ENCODE results near the gene PRSS50.

PRSS50 gene

GRCh38 chr3:46675843-46676567 is 41.7 kb downstream of the PRSS50 start:
- no peaks in the 10 kb centered on the region for H3K9me3 ChIP-seq (ENCODE audit: control insufficient read depth in 2 of 2, low read length in 2 of 2)
- H3K4me3 ChIP-seq (ENCODE audit: low read length in 2 of 2): no peak overlapping the region
- no peak overlapping the region for H3K27ac ChIP-seq (ENCODE audit: low read depth in 2 of 2, low read length in 2 of 2)
- no peak overlapping the region for H3K9ac ChIP-seq (ENCODE audit: low read depth in 1 of 2, low read length in 2 of 2)
- H3K36me3 ChIP-seq (ENCODE audit: control insufficient read depth in 2 of 2, insufficient read depth in 2 of 2, low read length in 2 of 2): peaks cover 9 to 14% of the 10 kb centered on the region in 2 donors
- peaks cover 0 to 3% of the 10 kb centered on the region in 2 donors for H3K4me1 ChIP-seq (ENCODE audit: control insufficient read depth in 2 of 2, insufficient read depth in 2 of 2, low read length in 2 of 2)
- no peaks in the 10 kb centered on the region for H3K27me3 ChIP-seq (ENCODE audit: control insufficient read depth in 2 of 2, insufficient read depth in 2 of 2, low read length in 2 of 2)

GRCh38 chr3:46675426-46675825 is 42.2 kb downstream of the PRSS50 start:
- H3K27ac ChIP-seq (ENCODE audit: low read depth in 2 of 2, low read length in 2 of 2): no peak overlapping the region
- no peak overlapping the region for H3K9ac ChIP-seq (ENCODE audit: low read depth in 1 of 2, low read length in 2 of 2)
- no peaks in the 10 kb centered on the region for H3K27me3 ChIP-seq (ENCODE audit: control insufficient read depth in 2 of 2, insufficient read depth in 2 of 2, low read length in 2 of 2)
- peaks cover 0 to 3% of the 10 kb centered on the region in 2 donors for H3K4me1 ChIP-seq (ENCODE audit: control insufficient read depth in 2 of 2, insufficient read depth in 2 of 2, low read length in 2 of 2)
- H3K36me3 ChIP-seq (ENCODE audit: control insufficient read depth in 2 of 2, insufficient read depth in 2 of 2, low read length in 2 of 2): peaks cover 11 to 14% of the 10 kb centered on the region in 2 donors
- H3K9me3 ChIP-seq (ENCODE audit: control insufficient read depth in 2 of 2, low read length in 2 of 2): no peaks in the 10 kb centered on the region
- H3K4me3 ChIP-seq (ENCODE audit: low read length in 2 of 2): no peak overlapping the region

GRCh38 chr3:46674031-46674845 is 43.4 kb downstream of the PRSS50 start:
- H3K27me3 ChIP-seq (ENCODE audit: control insufficient read depth in 2 of 2, insufficient read depth in 2 of 2, low read length in 2 of 2): no peaks in the 10 kb centered on the region
- no peaks in the 10 kb centered on the region for H3K9me3 ChIP-seq (ENCODE audit: control insufficient read depth in 2 of 2, low read length in 2 of 2)
- peaks cover 10 to 14% of the 10 kb centered on the region in 2 donors for H3K36me3 ChIP-seq (ENCODE audit: control insufficient read depth in 2 of 2, insufficient read depth in 2 of 2, low read length in 2 of 2)
- H3K4me3 ChIP-seq (ENCODE audit: low read length in 2 of 2): no peak overlapping the region
- H3K4me1 ChIP-seq (ENCODE audit: control insufficient read depth in 2 of 2, insufficient read depth in 2 of 2, low read length in 2 of 2): peaks cover 0 to 3% of the 10 kb centered on the region in 2 donors
- H3K27ac ChIP-seq (ENCODE audit: low read depth in 2 of 2, low read length in 2 of 2): no peak overlapping the region
- H3K9ac ChIP-seq (ENCODE audit: low read depth in 1 of 2, low read length in 2 of 2): no peak overlapping the region

GRCh38 chr3:46673151-46674030 is 44.3 kb downstream of the PRSS50 start:
- H3K27me3 ChIP-seq (ENCODE audit: control insufficient read depth in 2 of 2, insufficient read depth in 2 of 2, low read length in 2 of 2): no peaks in the 10 kb centered on the region
- no peak overlapping the region for H3K27ac ChIP-seq (ENCODE audit: low read depth in 2 of 2, low read length in 2 of 2)
- no peak overlapping the region for H3K9ac ChIP-seq (ENCODE audit: low read depth in 1 of 2, low read length in 2 of 2)
- H3K4me3 ChIP-seq (ENCODE audit: low read length in 2 of 2): no peak overlapping the region
- H3K4me1 ChIP-seq (ENCODE audit: control insufficient read depth in 2 of 2, insufficient read depth in 2 of 2, low read length in 2 of 2): peaks cover 0 to 3% of the 10 kb centered on the region in 2 donors
- peaks cover 10 to 14% of the 10 kb centered on the region in 2 donors for H3K36me3 ChIP-seq (ENCODE audit: control insufficient read depth in 2 of 2, insufficient read depth in 2 of 2, low read length in 2 of 2)
- no peaks in the 10 kb centered on the region for H3K9me3 ChIP-seq (ENCODE audit: control insufficient read depth in 2 of 2, low read length in 2 of 2)

GRCh38 chr3:46672349-46672695 is 45.3 kb downstream of the PRSS50 start:
- Histone ChIP-seq H3K36me3 (ENCODE audit: control insufficient read depth in 2 of 2, insufficient read depth in 2 of 2, low read length in 2 of 2) (peaks cover 8 to 14% of the 10 kb centered on the region in 2 donors), H3K4me1 (ENCODE audit: control insufficient read depth in 2 of 2, insufficient read depth in 2 of 2, low read length in 2 of 2) (peaks cover 0 to 1% of the 10 kb centered on the region in 2 donors), H3K9me3 (ENCODE audit: control insufficient read depth in 2 of 2, low read length in 2 of 2) (no peaks in the 10 kb centered on the region), H3K4me3 (ENCODE audit: low read length in 2 of 2) (no peak overlapping the region), H3K27ac (ENCODE audit: low read depth in 2 of 2, low read length in 2 of 2) (no peak overlapping the region), H3K27me3 (ENCODE audit: control insufficient read depth in 2 of 2, insufficient read depth in 2 of 2, low read length in 2 of 2) (no peaks in the 10 kb centered on the region), H3K9ac (ENCODE audit: low read depth in 1 of 2, low read length in 2 of 2) (no peak overlapping the region)

GRCh38 chr3:46671541-46672348 is 45.9 kb downstream of the PRSS50 start:
- peaks cover 6 to 14% of the 10 kb centered on the region in 2 donors for H3K36me3 ChIP-seq (ENCODE audit: control insufficient read depth in 2 of 2, insufficient read depth in 2 of 2, low read length in 2 of 2)
- no peak overlapping the region for H3K4me3 ChIP-seq (ENCODE audit: low read length in 2 of 2)
- no peak overlapping the region for H3K9ac ChIP-seq (ENCODE audit: low read depth in 1 of 2, low read length in 2 of 2)
- no peak overlapping the region for H3K27ac ChIP-seq (ENCODE audit: low read depth in 2 of 2, low read length in 2 of 2)
- H3K27me3 ChIP-seq (ENCODE audit: control insufficient read depth in 2 of 2, insufficient read depth in 2 of 2, low read length in 2 of 2): no peaks in the 10 kb centered on the region
- H3K4me1 ChIP-seq (ENCODE audit: control insufficient read depth in 2 of 2, insufficient read depth in 2 of 2, low read length in 2 of 2): no peaks in the 10 kb centered on the region
- no peaks in the 10 kb centered on the region for H3K9me3 ChIP-seq (ENCODE audit: control insufficient read depth in 2 of 2, low read length in 2 of 2)

GRCh38 chr3:46670891-46671427 is 46.7 kb downstream of the PRSS50 start:
- Histone ChIP-seq H3K9me3 (ENCODE audit: control insufficient read depth in 2 of 2, low read length in 2 of 2) (no peaks in the 10 kb centered on the region), H3K27ac (ENCODE audit: low read depth in 2 of 2, low read length in 2 of 2) (no peak overlapping the region), H3K36me3 (ENCODE audit: control insufficient read depth in 2 of 2, insufficient read depth in 2 of 2, low read length in 2 of 2) (peaks cover 6 to 14% of the 10 kb centered on the region in 2 donors), H3K4me1 (ENCODE audit: control insufficient read depth in 2 of 2, insufficient read depth in 2 of 2, low read length in 2 of 2) (no peaks in the 10 kb centered on the region), H3K4me3 (ENCODE audit: low read length in 2 of 2) (no peak overlapping the region), H3K9ac (ENCODE audit: low read depth in 1 of 2, low read length in 2 of 2) (no peak overlapping the region), H3K27me3 (ENCODE audit: control insufficient read depth in 2 of 2, insufficient read depth in 2 of 2, low read length in 2 of 2) (no peaks in the 10 kb centered on the region)

- Histone ChIP-seq H3K9ac (ENCODE audit: low read depth in 1 of 2, low read length in 2 of 2) (no peak overlapping the region), H3K27ac (ENCODE audit: low read depth in 2 of 2, low read length in 2 of 2) (no peak overlapping the region), H3K9me3 (ENCODE audit: control insufficient read depth in 2 of 2, low read length in 2 of 2) (no peaks in the 10 kb centered on the region), H3K27me3 (ENCODE audit: control insufficient read depth in 2 of 2, insufficient read depth in 2 of 2, low read length in 2 of 2) (no peaks in the 10 kb centered on the region), H3K4me1 (ENCODE audit: control insufficient read depth in 2 of 2, insufficient read depth in 2 of 2, low read length in 2 of 2) (no peaks in the 10 kb centered on the region), H3K4me3 (ENCODE audit: low read length in 2 of 2) (no peak overlapping the region), H3K36me3 (ENCODE audit: control insufficient read depth in 2 of 2, insufficient read depth in 2 of 2, low read length in 2 of 2) (peaks cover 6 to 14% of the 10 kb centered on the region in 2 donors)
These were observed 47.4 kb downstream of the PRSS50 start for GRCh38 chr3:46670000-46670890.

All from mucosa of rectum (tissue), 2 donors.